Smooth muscle cell (in vitro differentiated cells): Measurements from ENCODE around the gene ANKRD66. TPM values are rescaled to one million over a fixed set of nuclear protein-coding genes. Genes with fewer than 3 reads are reported as not detected.

Experiments used
- DNase-seq: peaks from one replicate; lab custom pipeline; 2025; ENCODE audit not compliant: unreplicated experiment; lab: John Stamatoyannopoulos, UW
- H2AFZ ChIP-seq: fragments of 200-600 bp; sonication (generic); 2 replicates; pipeline ENCODE4 v1.6.0; 2016; ENCODE audit warnings: antibody characterized with exemption, low read depth, mild to moderate bottlenecking
- H3F3A ChIP-seq: fragments of 200-600 bp; sonication (generic); 2 replicates; pipeline ENCODE4 v1.6.0; 2017; ENCODE audit warnings: antibody characterized with exemption, low read depth
- H3K27ac ChIP-seq: fragments of 200-600 bp; sonication (generic); 2 replicates; pipeline ENCODE4 v1.5.1; 2016; ENCODE audit warnings: low read depth, mild to moderate bottlenecking
- H3K27me3 ChIP-seq: fragments of 200-600 bp; sonication (generic); 2 replicates; pipeline ENCODE4 v1.6.1; 2016; ENCODE audit warnings: low read depth, mild to moderate bottlenecking
- H3K36me3 ChIP-seq: fragments of 200-600 bp; sonication (generic); 2 replicates; pipeline ENCODE4 v1.5.1; 2016; ENCODE audit warnings: low read depth
- H3K4me1 ChIP-seq: fragments of 200-600 bp; sonication (generic); 2 replicates; pipeline ENCODE4 v1.5.1; 2016; ENCODE audit warnings: low read depth
- H3K4me2 ChIP-seq: fragments of 200-600 bp; sonication (generic); 2 replicates; pipeline ENCODE4 v1.6.0; 2016; ENCODE audit warnings: mild to moderate bottlenecking
- H3K4me3 ChIP-seq: fragments of 200-600 bp; sonication (generic); 2 replicates; pipeline ENCODE4 v1.5.1; 2016; ENCODE audit warnings: mild to moderate bottlenecking
- H3K79me2 ChIP-seq: fragments of 200-600 bp; sonication (generic); 2 replicates; pipeline ENCODE4 v1.6.0; 2016; ENCODE audit warnings: low read depth, mild to moderate bottlenecking
- H3K9ac ChIP-seq: fragments of 200-600 bp; sonication (generic); 2 replicates; pipeline ENCODE4 v1.6.0; 2016; ENCODE audit warnings: low read depth
- H3K9me3 ChIP-seq: fragments of 200-600 bp; sonication (generic); replicated peaks from 2 replicates; pipeline ENCODE4 v1.5.1; 2016; ENCODE audit warnings: low read depth
- H4K20me1 ChIP-seq: fragments of 200-600 bp; sonication (generic); 2 replicates; pipeline ENCODE4 v1.6.0; 2016; ENCODE audit warnings: low read depth
- CTCF ChIP-seq: fragments of 200-600 bp; sonication (generic); IDR thresholded peaks from 2 replicates; pipeline ENCODE4 v1.5.1; 2017; ENCODE audit warnings: borderline replicate concordance, mild to moderate bottlenecking, antibody characterized with exemption; ENCODE audit not compliant: insufficient read depth, poor library complexity, severe bottlenecking
- WGBS: methylation state at CpG from one replicate; pipeline ENCODE4 v1.1.7; 2016; ENCODE audit warnings: low lambda C conversion rate; 5-methylcytosine and 5-hydroxymethylcytosine counted together
- polyA plus RNA-seq: library from polyadenylated mRNA; unstranded; fragments of >200 nt; fragmentation: Nextera tagmentation; extraction: Ambion mirVana; gene quantifications from 2 replicates; pipeline ENCODE4 v1.2.1, GENCODE V29; 2016
- total RNA-seq: library from RNA; depleted of rRNA; stranded (reverse); fragments of >200 nt; gene quantifications from 2 replicates; pipeline ENCODE4 v1.2.3, GENCODE V29; 2014

The ANKRD66 gene
- total and polyA plus RNA-seq, 2 experiments from 2014 or later = not detected

GRCh38 chr6:46748940-46749503, 2.3 kb downstream of the ANKRD66 start:
- no peak for TF ChIP-seq CTCF
- H4K20me1 ChIP-seq = no peaks in the 10 kb centered on the region
- no peak overlapping the region for H2AFZ ChIP-seq
- no peak overlapping the region for H3K9ac ChIP-seq
- no peaks in the 10 kb centered on the region for H3K36me3 ChIP-seq
- H3K4me3 ChIP-seq = no peak overlapping the region
- no peaks in the 10 kb centered on the region for H3K4me1 ChIP-seq
- peaks cover 10% of the 10 kb centered on the region for H3K27me3 ChIP-seq
- H3K9me3 ChIP-seq = no peaks in the 10 kb centered on the region
- H3F3A ChIP-seq = no peaks in the 10 kb centered on the region
- H3K79me2 ChIP-seq = no peaks in the 10 kb centered on the region
- no peak overlapping the region for H3K27ac ChIP-seq
- 90% methylated on average over 5 of the region's 5 CpGs for WGBS
- no peak for DNase-seq
- H3K4me2 ChIP-seq = no peak overlapping the region

GRCh38 chr6:46749731-46750130, 3.0 kb downstream of the ANKRD66 start:
- no peaks in the 10 kb centered on the region for H3K36me3 ChIP-seq
- no peaks in the 10 kb centered on the region for H3K4me1 ChIP-seq
- no peaks in the 10 kb centered on the region for H4K20me1 ChIP-seq
- 68% methylated on average over 5 of the region's 5 CpGs for WGBS
- no peak overlapping the region for H3K4me2 ChIP-seq
- H2AFZ ChIP-seq = no peak overlapping the region
- DNase-seq = no peak
- no peaks in the 10 kb centered on the region for H3K79me2 ChIP-seq
- peaks cover 13% of the 10 kb centered on the region for H3K27me3 ChIP-seq
- TF ChIP-seq CTCF = no peak
- no peak overlapping the region for H3K9ac ChIP-seq
- no peak overlapping the region for H3K27ac ChIP-seq
- H3F3A ChIP-seq = no peaks in the 10 kb centered on the region
- no peak overlapping the region for H3K4me3 ChIP-seq
- H3K9me3 ChIP-seq = no peaks in the 10 kb centered on the region

GRCh38 chr6:46751658-46752057, 4.9 kb downstream of the ANKRD66 start:
- Histone ChIP-seq H3K79me2 (no peaks in the 10 kb centered on the region), H3K9me3 (no peaks in the 10 kb centered on the region), H4K20me1 (no peaks in the 10 kb centered on the region), H3K27ac (no peak overlapping the region), H3K4me3 (no peak overlapping the region), H3K9ac (no peak overlapping the region), H3K36me3 (no peaks in the 10 kb centered on the region), H2AFZ (no peak overlapping the region), H3K4me1 (no peaks in the 10 kb centered on the region), H3F3A (no peaks in the 10 kb centered on the region), H3K4me2 (no peak overlapping the region), H3K27me3 (peaks cover 4% of the 10 kb centered on the region)
- 70% methylated on average over 3 of the region's 3 CpGs for WGBS
- no peak for TF ChIP-seq CTCF
- DNase-seq = no peak

- Histone ChIP-seq H3K4me2 (no peak overlapping the region), H2AFZ (no peak overlapping the region), H3F3A (no peaks in the 10 kb centered on the region), H3K9ac (no peak overlapping the region), H4K20me1 (no peaks in the 10 kb centered on the region), H3K9me3 (no peaks in the 10 kb centered on the region), H3K4me1 (no peaks in the 10 kb centered on the region), H3K27me3 (peaks cover 12% of the 10 kb centered on the region), H3K36me3 (no peaks in the 10 kb centered on the region), H3K4me3 (no peak overlapping the region), H3K27ac (no peak overlapping the region), H3K79me2 (no peaks in the 10 kb centered on the region)
- no peak for DNase-seq
- no peak for TF ChIP-seq CTCF
- 65% methylated on average over 1 of the region's 1 CpG for WGBS
These were observed 9.1 kb downstream of the ANKRD66 start for GRCh38 chr6:46755865-46756264.
